Activated gamma-delta T cell treated with anti-CD3 and anti-CD28 coated beads, Interleukin-2, amount 50 U/mL, for 16 hours (primary cell): ENCODE data around the gene METAP1.
"Not testable (repeated sequence)": the region's sequence is repeated elsewhere in the genome, so short reads cannot be mapped to it uniquely, and the experiment has no call there.

Experiments used
- DNase-seq: peaks from one replicate; pipeline ENCODE4 v3.0.0-alpha.2; 2020; ENCODE audit warnings: low read depth

METAP1 gene

GRCh38 chr4:99059550-99059949, 64.0 kb downstream of the METAP1 start:
- no peak for DNase-seq

GRCh38 chr4:99061048-99061700, 65.7 kb downstream of the METAP1 start:
- DNase-seq = no peak

GRCh38 chr4:99062120-99062519, 66.6 kb downstream of the METAP1 start:
- DNase-seq = no peak

- DNase-seq = not testable (repeated sequence)
These were observed 70.0 kb downstream of the METAP1 start for GRCh38 chr4:99065521-99065920.

GRCh38 chr4:99067617-99068016, 72.1 kb downstream of the METAP1 start:
- no peak for DNase-seq

- no peak for DNase-seq
These were observed 75.6 kb downstream of the METAP1 start for GRCh38 chr4:99071159-99071558.

- DNase-seq = no peak
These were observed 79.3 kb downstream of the METAP1 start for GRCh38 chr4:99074816-99075215.

GRCh38 chr4:99076292-99076976, 80.9 kb downstream of the METAP1 start:
- DNase-seq = no peak

- no peak for DNase-seq
These were observed 81.7 kb downstream of the METAP1 start for GRCh38 chr4:99077177-99077576.

- no peak for DNase-seq
These were observed 82.8 kb downstream of the METAP1 start for GRCh38 chr4:99078336-99078735.

GRCh38 chr4:99078931-99079624, 83.6 kb downstream of the METAP1 start:
- DNase-seq = no peak

- DNase-seq = no peak
These were observed 84.2 kb downstream of the METAP1 start for GRCh38 chr4:99079625-99080295.

GRCh38 chr4:99080869-99081268, 85.3 kb downstream of the METAP1 start:
- DNase-seq = not testable (repeated sequence)

GRCh38 chr4:99082192-99082591, 86.7 kb downstream of the METAP1 start:
- no peak for DNase-seq

GRCh38 chr4:99084595-99084994, 89.1 kb downstream of the METAP1 start:
- DNase-seq = no peak

GRCh38 chr4:99088023-99088449, 92.5 kb downstream of the METAP1 start:
- DNase-seq = no peak

GRCh38 chr4:99088481-99089365, 93.2 kb downstream of the METAP1 start, which contains the start of gene ADH5:
Gene ADH5, minus strand, starts transcription at chr4:99088788. Its CDS starts 88 bp downstream, at chr4:99088700.
- DNase-seq = peak; percentile 90

GRCh38 chr4:99090481-99091215, 95.1 kb downstream of the METAP1 start:
- DNase-seq = no peak

GRCh38 chr4:99091216-99091575, 95.7 kb downstream of the METAP1 start:
- no peak for DNase-seq

- not testable (repeated sequence) for DNase-seq
These were observed 96.3 kb downstream of the METAP1 start for GRCh38 chr4:99091841-99092240.

- DNase-seq = no peak
These were observed 103.8 kb downstream of the METAP1 start for GRCh38 chr4:99099311-99099710.
